Ramos (cell line): Measurements from ENCODE around the gene PAF1.
"Not testable (repeated sequence)": the region's sequence is repeated elsewhere in the genome, so short reads cannot be mapped to it uniquely, and the experiment has no call there.

Experiments
- in situ Hi-C: fragments of 300-500 bp; cut with MboI; formaldehyde crosslinking; loops from one replicate; pipeline ENCODE4 v1.14.3; 2022; ENCODE audit warnings: low sequenced_read_pairs; ENCODE audit not compliant: unreplicated experiment

PAF1 gene

DNA sequence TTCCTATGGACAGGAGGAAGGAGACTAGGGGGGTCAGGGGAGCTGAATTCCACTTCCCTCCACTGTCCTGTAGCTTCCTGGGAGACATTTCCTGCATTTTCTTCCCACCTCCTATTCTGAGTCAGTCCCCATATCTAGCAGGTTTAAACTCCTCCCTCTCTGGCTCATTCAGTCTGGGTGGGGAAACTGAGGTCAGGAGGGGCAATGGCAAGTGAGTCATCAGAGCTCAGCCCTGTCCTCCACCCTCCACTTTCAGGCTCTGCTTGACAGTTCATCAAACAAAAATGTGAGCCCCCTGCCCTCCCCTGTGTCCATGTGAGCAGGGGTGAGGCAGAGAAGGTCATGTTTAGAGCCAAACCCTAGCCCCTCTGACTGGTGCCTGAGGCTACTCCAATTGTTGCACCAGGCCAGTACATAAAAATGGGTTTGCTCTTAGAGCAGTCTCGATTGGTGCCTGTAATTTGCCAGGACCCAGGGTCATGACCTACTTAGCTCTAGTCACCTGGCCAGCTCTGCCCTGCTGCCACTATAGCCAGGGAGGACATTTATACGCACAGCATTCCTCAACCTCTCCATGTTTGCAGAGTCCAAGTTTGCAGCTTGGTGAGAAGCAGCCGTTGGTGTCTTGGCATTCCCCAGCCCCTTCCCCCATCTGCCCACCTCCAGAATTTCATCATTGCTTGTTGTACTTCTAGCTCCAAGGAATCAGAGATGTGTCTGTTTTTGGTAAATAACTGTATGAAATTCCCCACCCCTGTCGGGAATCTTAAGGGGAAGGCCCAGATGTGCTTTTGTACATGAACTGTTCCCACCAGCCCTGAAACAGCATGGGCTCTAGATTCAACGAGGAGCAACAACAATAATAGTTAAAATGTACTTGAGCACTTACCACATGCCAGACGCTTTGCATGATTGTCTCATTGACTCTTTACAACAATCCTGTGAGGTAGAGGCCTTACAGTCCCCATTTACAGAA, 27.9 kb downstream of the PAF1 start:
- in situ Hi-C loops = no loop called here

DNA sequence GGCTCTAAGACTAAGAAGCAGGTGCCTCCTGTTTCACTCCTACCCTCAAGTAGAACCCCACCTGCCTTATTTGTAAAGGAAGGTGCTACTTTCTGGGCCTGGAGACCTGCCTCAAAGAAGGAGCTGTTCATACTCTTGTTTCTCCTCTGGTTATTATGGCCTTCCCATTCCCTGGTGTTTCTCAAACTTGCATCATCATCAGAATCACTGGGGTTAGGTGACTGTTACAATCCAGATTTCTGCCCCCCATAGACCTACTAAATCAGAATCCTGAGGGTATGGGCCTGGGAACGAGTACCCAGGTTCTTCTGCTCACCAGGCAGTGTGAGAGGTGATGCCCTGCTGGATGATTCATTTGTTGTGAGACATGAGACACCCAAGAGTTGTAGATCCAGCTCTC, 30.3 kb downstream of the PAF1 start:
- in situ Hi-C loops = no loop called here

DNA sequence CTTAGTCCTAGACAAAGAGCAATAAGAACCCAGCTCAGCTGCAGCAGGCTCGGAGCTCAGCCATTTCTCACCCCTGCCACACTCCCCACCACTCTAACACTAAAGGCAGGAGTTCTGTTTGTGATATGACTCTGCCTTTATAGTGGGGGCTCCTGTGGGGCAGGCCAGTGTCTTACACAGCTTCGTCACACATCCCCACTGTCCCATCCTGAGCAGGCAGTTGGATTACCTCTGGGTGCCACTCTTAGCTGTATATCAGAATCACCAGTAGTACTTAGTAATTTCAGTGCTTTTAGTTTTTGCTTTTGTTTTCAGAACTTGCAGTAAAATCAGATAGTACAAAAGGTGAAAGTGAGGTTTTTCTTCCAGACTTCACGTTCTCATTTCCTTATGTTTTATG, 31.9 kb downstream of the PAF1 start:
- in situ Hi-C loops = no loop called here

DNA sequence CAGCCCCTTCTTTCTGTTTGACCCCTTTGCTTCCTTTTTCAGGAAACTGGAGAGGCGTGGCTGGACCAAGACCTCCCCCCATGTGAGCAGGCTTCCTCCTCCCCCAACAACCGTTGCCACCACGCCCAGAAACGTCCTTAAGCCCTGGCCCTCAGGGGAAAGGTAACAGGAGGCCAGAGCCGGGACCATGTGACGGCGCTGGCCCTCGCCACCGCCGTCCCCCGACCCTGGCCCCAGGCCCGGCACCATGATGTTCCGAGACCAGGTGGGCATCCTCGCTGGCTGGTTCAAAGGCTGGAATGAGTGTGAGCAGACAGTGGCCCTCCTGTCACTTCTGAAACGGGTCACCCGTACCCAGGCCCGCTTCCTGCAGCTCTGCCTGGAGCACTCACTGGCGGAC, 34.3 kb downstream of the PAF1 start:
- in situ Hi-C loops = no loop called here

DNA sequence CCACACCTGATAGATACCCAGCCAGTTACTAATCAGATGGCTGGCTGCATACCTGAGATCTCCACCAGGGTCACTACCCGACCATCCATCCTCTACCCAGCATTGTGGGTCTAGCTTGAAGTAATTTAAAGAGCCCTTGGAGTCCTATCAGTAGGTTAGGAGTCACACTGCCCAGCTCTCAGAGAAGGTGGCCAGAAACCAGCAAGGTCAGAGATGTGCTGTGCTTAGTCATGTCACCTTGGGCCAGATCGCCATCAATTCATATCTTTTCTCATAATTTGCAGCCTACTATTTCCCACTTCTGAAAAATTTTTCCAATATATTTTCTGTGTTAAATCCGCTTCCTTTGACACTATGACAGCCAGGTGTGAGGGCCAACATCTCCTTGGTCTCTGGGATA, 34.8 kb downstream of the PAF1 start:
- in situ Hi-C loops = no loop called here

DNA sequence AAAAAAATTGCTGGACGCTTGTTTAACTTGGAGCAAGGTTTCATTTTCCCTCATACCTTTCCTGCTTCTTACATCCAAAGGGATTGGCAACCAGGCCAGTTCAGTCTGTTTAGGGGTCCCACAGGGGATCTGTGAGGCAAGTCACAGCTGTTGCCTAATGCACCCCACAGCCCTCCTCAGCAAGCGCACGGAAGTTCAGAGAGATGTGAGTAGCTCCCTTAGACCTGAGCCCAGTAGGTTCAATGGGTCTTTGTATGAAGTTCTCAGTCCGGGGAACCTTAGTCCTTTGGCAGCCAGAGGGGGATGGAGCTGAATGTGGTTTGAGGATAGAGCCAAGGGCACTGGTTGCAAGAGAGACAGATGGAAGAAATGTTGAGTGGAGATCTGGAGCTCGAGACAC, 35.7 kb downstream of the PAF1 start:
- in situ Hi-C loops = no loop called here

DNA sequence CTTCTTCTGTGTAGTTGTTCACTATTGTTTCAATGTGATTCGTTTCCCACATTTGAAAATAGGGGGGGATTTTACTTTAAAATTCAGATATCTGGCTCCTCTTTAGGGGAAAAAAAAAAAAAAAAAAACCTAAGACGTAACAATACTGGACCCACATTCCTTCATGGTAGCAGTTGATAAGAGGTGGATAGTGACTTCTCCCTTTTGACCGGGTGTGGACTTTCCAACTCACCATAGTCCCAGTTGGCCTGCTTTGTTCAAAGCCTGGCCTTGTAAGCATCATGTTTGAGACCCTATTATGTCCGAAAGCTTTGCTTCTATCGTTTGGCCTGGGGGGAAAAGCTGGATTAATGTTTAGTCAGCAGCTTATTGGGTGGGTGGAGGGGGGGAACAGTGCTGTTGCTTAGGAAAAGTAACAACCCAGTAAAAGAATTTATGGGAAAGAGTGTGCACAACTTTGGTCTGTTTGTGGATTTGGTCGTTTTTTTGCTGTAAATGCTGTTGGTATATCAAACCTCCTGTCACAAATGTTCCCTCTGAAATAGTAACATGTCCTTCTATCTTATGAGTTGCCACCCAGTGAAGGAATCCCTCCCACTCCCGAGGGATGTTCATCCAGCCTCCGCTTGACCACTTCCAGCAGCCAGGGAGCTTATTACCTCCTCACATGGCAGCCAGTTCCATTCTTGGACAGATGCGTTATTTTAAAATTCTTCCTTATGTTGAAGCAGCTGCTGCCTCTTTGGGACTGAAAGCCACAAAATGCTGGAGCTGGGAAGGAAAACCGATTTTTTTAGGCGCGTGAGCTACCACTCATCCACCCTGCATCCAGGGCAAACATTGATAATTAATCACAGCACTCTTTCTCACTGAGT, 38.3 kb downstream of the PAF1 start:
- in situ Hi-C loops = no loop called here

DNA sequence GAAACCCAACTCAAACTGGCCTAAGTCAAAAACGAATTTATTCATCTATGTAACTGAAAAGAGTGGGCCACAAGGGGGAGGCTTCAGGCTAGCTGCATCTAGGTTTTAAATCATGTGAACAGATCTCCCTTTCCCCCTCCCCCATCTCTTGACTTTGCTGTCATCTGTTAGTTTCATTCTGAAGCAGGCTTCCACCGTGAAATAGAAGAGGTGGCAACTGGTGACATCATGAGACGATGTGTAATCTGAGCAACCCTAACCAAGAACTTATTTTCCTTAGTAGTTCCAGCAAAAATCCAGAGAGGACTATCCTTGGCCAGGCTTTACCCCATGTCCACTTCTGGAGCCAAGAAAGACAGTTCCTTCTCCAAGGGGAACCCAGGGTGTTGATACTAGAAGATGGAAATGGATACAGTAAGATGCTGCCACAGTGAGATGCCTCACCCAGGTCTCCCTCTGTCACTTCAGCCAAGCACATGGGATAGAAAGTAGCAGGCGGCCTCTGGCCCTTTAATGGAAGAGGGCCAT, 39.3 kb downstream of the PAF1 start:
- in situ Hi-C loops = no loop called here

DNA sequence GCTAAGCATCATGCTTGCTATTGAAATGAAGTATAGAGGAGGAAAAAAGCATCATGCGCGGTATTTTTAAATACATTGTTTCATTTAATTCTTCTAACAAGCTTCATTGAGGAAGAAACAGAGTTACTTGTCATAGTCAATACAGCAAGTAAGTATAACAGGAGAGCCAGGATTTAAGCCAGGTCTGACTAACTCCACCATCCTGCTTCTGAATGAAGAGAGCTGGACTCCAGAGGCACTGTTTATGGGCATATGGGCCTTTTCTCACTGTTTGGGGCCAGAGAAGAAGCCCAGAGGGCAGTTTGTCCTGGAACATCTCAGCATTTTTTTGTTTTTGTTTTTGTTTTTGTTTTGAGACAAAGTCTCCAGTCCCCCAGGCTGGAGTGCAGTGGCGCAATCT, 40.8 kb downstream of the PAF1 start:
- in situ Hi-C loops = no loop called here

DNA sequence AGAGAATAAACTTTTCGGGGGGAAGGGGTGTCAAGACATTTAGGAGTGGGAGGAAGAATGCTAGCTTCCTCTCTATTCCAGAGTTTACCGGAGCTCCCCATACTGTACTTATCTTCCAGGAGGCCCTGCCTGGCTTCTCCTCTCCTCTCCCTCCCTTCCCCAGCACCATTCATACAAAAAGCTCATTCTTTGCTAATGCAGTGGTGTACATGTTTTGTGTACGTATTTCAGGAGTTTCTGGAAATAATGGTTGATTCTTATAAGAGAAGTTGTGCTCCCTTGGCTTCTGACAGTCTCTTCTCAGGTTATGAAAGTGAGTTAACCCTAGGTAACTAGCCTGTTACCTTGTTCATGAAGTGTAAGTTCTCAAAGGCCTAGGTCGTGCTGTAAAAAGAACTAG, 41.6 kb downstream of the PAF1 start:
- in situ Hi-C loops = no loop called here

DNA sequence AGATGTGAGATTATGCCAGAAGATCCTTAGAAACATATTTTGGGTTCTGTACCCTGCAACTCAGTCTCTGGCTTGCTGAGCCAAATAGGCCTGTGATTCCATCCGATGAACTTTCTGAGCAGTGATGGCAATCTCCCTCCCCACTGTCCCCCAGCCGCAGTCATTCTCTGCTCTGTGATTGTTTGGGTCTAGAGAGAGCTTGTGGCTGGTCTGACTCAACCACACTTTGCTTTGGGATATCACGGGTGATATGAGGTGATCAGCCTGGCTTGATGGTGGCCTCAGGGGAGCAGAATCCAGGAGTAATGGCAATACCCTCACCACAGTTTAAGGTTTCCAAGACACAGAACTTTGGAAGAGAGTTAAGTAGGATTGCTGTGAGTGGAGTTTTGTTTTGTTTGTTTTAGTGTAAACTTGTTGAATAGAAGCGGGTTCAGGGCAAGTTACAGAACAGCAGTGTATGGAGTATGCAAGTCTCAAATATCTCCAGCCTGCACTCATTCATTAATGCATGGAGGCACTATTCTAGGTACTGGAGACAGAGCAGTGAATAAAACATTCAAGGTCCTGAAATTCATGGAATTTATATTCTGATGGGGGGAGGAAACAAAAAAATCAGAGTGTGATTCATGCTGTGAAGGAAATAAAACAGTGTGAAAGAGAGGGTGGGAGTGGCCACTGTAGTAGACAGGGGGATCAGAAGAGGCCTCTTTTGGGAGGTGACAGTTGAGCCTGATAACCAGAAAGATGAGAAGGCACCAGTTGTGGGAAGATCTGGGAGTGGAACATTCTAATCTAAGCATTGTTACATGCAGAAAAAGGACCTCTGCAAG, 43.4 kb downstream of the PAF1 start:
- in situ Hi-C loops = no loop called here

DNA sequence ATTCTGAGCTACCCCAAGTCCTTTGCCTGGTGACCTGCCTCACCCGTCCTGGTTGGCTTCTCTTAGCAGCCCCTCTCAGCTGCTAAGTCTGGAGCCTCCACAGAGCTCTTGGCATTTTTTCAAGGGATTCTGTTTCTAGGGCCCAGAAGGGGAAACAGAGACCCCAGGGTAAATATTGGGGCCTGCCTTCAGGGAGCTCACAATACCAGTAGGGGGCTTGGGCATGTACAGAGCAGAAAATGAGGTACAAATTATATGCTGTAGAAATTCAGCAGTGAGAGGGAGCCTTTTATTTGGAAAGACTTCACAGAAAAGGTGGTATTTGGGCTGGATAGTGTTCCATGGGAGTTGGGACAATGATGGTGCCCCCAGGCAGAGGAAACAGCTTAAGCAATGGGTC, 45.0 kb downstream of the PAF1 start:
- in situ Hi-C loops = no loop called here

DNA sequence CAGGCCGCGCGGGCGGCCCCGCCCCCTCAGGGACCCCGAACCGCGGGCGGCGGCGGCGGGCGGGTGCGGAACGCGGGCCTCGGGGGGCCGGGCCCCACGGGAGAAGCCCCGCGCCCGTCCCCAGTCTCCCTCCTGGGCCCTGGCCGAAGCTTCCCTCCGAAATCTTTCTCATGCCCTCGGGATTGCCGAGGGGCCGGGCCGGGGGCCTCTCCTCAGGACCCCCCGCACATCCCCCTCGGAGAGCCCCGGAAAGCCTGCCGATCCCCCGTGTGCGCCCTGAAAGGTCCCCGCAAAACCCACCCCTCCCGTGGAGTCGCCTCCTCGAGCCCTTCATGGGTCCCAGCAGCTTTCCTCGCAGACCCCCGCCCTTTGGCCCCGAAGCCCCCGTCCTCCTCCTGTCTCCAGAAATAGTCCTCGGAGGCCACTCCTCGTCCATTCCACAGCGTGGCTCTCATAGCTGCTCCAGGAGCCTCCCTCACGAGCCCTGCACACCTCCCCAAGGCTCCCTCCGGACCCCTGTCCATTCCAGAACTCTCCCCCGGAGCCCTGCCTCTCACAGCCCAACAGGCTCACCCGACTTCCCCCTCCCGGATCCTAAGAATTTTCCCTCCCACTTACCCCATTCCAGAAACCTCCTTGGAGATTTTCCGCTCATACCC, 48.1 kb downstream of the PAF1 start:
- in situ Hi-C loops = no loop called here

DNA sequence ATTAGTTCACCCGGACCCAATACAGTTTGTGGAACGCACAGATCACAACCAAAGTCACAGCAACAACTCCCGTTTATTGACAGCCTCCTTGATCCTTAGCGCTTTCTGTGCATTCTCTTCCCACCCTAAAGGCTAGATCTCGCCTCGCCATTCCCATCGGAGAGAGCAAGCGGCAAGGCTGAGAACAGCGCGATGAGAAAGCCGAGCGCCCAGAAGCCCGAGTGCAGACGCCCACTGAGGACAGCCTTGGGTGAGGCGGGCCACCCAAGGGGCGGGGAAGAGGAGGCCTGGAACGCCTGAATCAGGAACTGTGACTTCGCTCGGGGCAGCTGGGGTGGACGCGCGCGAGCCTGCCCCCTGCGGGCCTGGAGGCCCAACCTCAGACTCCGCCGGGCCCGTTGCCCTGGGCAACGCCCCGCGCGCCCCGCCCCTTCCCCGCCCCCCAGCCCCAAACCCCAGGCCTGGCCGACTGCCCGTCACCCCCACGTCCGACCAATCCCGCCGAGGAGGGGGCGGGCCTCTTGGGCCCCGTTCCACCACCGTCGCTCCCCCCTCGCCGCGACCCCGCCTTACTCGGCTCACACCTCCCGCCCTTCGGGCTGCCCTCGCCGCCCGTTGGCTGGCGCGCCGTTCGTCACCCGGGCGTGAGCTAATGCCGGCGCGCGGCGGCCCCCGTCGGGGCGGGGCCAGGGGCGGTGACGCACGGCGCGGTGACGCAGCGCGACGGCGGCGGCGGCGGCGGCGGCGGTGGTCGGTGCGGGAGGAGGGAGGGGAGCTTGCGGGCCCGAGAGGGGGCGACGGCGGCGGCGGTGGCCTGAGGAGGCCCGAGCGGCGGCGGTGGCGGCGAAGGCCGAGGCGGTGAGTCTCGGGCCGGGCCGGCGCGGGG, 48.9 kb downstream of the PAF1 start, which contains the start of gene SAMD4B:
SAMD4B (plus strand) TSS at position 703 of the 886 bp plus-strand sequence. CDS start 14,473 bp downstream, outside the sequence.
- in situ Hi-C loops = no loop called here

DNA sequence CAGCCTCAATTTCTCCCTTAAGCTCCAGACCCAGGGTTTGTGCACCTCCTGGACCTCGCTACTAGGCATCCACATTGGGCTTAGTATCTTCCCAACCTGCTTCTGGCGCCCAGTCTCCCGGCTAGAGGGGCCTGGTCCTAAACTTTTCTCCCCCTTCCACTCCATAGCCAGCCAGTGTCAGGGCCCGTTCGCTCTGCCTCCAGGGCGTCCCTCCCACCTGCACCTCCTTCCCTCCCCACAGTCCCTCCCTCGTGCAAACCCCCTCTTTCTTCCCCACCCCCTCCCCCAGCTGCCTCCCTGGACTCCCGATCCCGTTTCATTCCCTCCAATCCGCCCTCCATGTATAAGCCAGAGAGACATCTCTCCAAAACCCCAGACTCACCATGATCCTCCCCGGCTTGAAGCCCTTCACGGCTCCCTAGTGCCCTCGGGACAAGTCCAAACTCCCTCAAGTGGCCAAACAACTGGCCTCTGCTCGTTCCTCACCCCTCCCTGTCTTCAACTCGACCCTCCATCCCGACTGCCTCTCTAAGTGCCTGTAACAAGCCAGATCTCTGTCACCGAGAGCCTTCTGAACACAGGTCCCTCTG, 49.7 kb downstream of the PAF1 start:
- in situ Hi-C loops = no loop called here

DNA sequence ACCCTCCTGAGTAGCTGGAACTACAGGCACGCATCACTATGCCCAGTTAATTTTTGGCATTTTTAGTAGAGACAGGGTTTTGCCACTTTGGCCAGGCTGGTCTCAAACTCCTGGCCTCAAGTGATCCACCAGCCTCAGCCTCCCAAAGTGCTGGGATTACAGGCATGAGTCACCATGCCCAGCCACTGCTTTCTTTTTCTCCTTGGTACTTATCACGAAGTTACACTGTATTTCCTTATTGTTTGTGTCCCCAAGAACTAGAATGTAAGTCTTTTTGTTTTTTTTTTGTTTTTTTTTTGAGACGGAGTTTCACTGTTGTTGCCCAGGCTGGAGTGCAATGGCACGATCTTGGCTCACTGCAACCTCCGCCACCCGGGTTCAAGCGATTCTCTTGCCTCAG, 50.8 kb downstream of the PAF1 start:
- in situ Hi-C loops = not testable (repeated sequence)

DNA sequence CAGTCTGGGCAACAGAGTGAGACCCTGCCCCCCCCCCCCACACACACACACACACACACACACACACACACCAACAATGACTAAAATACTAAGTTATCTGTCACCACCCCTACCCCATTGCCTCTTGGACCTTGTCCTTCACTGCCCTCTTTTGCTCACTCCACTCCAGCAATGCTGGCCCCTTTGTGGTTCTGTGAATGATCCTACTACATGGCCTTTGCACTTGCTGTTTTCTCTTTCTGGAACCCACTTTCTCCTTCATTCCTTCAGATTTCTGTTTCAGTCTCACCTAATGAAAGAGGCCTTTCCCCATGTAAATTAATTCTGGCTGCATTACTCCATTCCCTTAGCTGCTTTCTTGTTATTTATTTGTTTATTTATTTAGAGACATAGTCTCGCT, 51.2 kb downstream of the PAF1 start:
- in situ Hi-C loops = no loop called here

DNA sequence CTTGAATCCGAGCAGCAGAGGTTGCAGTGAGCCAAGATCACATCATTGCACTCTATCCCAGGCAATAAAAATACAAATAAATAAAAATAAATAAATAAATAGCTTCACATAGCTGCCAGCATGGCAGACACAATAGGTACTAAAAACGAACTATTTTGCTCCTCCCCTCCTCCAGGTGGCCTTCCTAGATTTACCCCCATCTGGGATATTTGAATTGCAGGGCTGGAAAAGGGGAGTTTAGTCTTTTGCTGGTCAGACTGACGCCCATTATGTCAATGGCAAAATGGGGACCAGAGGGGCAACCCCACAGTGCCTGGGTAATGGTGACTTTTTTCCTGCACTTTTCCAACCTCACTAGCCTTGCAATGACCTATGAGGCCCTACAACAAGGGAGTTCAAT, 54.4 kb downstream of the PAF1 start:
- in situ Hi-C loops = no loop called here
